ENCODE measurements around the gene RPS16.

GRCh38 chr19:39407660-39408391 is 27.9 kb downstream of the RPS16 start:
- TF ChIP-seq CREB1 (IDR thresholded peaks at IDR 0.05; ENCODE audit: low read depth) (no peak), EP300 (IDR thresholded peaks at IDR 0.05; ENCODE audit: borderline replicate concordance) (no peak), YY1 (IDR thresholded peaks at IDR 0.05; ENCODE audit: low read depth) (no peak), TEAD4 (IDR thresholded peaks at IDR 0.05) (peak; percentile 44; the same call in 1 of the 2 replicates), RAD21 (IDR thresholded peaks at IDR 0.05; ENCODE audit: low read depth) (no peak)
